Endothelial cell of umbilical vein (primary cell): ENCODE results near the gene MNS1. TPM values are rescaled to one million over a fixed set of nuclear protein-coding genes. Genes with fewer than 3 reads are reported as not detected.

ENCODE experiments used
- BruUV-seq: library from RNA; stranded (reverse); fragments of 400-500 nt; replicated peaks from 2 replicates; lab custom pipeline; 2021; lab: Mats Ljungman, UMichigan
- CTCF ChIA-PET: fragments of 300-600, 350-600 bp; sonication (Branson Sonifier 250); formaldehyde crosslinking; loops from one replicate; lab custom pipeline; 2021; ENCODE audit warnings: antibody characterized with exemption, inconsistent platforms; lab: Charles Lee
- POLR2A ChIA-PET: fragments of 300-600, 350-600 bp; sonication (Branson Sonifier 250); formaldehyde crosslinking; loops from one replicate; lab custom pipeline; 2021; ENCODE audit warnings: antibody characterized with exemption, inconsistent platforms; lab: Charles Lee
- DNase-seq: peaks from one replicate; pipeline ENCODE4 v3.0.0-alpha.2; 2011; ENCODE audit warnings: low read depth, low spot score
- FAIRE-seq: peaks from 2 replicates; lab custom pipeline; 2011; peaks lifted over from hg19 to GRCh38; lab: Jason Lieb, UNC
- H2AFZ ChIP-seq: 2 replicates; pipeline ENCODE4 v1.6.0; 2012; ENCODE audit warnings: low read depth, low read length, control low read depth, inconsistent platforms
- H3K27ac ChIP-seq: 2 replicates; pipeline ENCODE4 v1.5.1; 2011; ENCODE audit warnings: low read depth, mild to moderate bottlenecking, control low read depth, low read length, moderate library complexity; ENCODE audit not compliant: insufficient read depth
- H3K27me3 ChIP-seq, 2 experiments: 2 replicates each; pipeline versions ENCODE4 v1.6.0 to v1.6.1; 2011; ENCODE audit warnings: low read length in 2 of 2, mixed read lengths in 1 of 2; ENCODE audit not compliant: control insufficient read depth in 2 of 2, insufficient read depth in 2 of 2
- H3K36me3 ChIP-seq, 2 experiments: 2 replicates in 1 of 2; 3 replicates in 1 of 2; pipeline ENCODE4 v1.5.1; 2011; ENCODE audit warnings: low read length in 2 of 2, mild to moderate bottlenecking in 1 of 2, moderate library complexity in 1 of 2; ENCODE audit not compliant: control insufficient read depth in 2 of 2, insufficient read depth in 2 of 2; ENCODE audit errors: extremely low read depth in 1 of 2
- H3K4me1 ChIP-seq: 3 replicates; pipeline ENCODE4 v1.5.1; 2011; ENCODE audit warnings: mild to moderate bottlenecking, low read length; ENCODE audit not compliant: control insufficient read depth, insufficient read depth; ENCODE audit errors: extremely low read depth
- H3K4me2 ChIP-seq: 2 replicates; pipeline ENCODE4 v1.6.1; 2011; ENCODE audit warnings: low read length, control low read depth, mixed read lengths; ENCODE audit not compliant: insufficient read depth
- H3K4me3 ChIP-seq, 3 experiments: fragments of 200-600 bp in 1 of 3; sonication (generic), shearing (Covaris generic) in 1 of 3; replicated peaks in 1 of 3; 2 replicates each; pipeline ENCODE4 v1.5.1; 2011 to 2016; ENCODE audit warnings: control low read depth in 3 of 3, low read length in 3 of 3, mild to moderate bottlenecking in 2 of 3, inconsistent platforms in 1 of 3, low read depth in 1 of 3, moderate library complexity in 1 of 3; ENCODE audit not compliant: insufficient read depth in 1 of 3
- H3K79me2 ChIP-seq: 2 replicates; pipeline ENCODE4 v1.6.0; 2012; ENCODE audit warnings: low read length, inconsistent platforms; ENCODE audit not compliant: control insufficient read depth, insufficient read depth
- H3K9ac ChIP-seq: replicated peaks from 2 replicates; pipeline ENCODE3; 2011; ENCODE audit warnings: low read length, control low read depth; ENCODE audit not compliant: insufficient read depth; ENCODE audit errors: extremely low read depth
- H3K9me1 ChIP-seq: replicated peaks from 3 replicates; pipeline ENCODE4 v1.6.0; 2011; ENCODE audit warnings: mild to moderate bottlenecking, low read length; ENCODE audit not compliant: control insufficient read depth, insufficient read depth; ENCODE audit errors: extremely low read depth
- H3K9me3 ChIP-seq: replicated peaks from 2 replicates; pipeline ENCODE4 v1.5.1; 2012; ENCODE audit warnings: low read length, inconsistent platforms; ENCODE audit not compliant: control insufficient read depth, insufficient read depth
- H4K20me1 ChIP-seq: replicated peaks from 2 replicates; pipeline ENCODE3; 2011; ENCODE audit warnings: mild to moderate bottlenecking, low read length; ENCODE audit not compliant: control insufficient read depth, insufficient read depth; ENCODE audit errors: extremely low read depth
- EZH2 ChIP-seq: IDR thresholded peaks from 2 replicates; pipeline ENCODE4 v1.6.1; 2012; ENCODE audit warnings: borderline replicate concordance, low read depth, mild to moderate bottlenecking, moderate library complexity, low read length, inconsistent platforms; ENCODE audit not compliant: severe bottlenecking
- FOS ChIP-seq: IDR thresholded peaks from 2 replicates; pipeline ENCODE4 v1.6.1; 2011; ENCODE audit warnings: mild to moderate bottlenecking, low read length, moderate library complexity, borderline replicate concordance; ENCODE audit not compliant: insufficient read depth
- GATA2 ChIP-seq: IDR thresholded peaks from 2 replicates; pipeline ENCODE4 v1.7.0; 2011; ENCODE audit warnings: low read depth, mild to moderate bottlenecking, moderate library complexity, mixed read lengths, low read length; ENCODE audit not compliant: insufficient read length, insufficient read depth
- JUN ChIP-seq: IDR thresholded peaks from 2 replicates; pipeline ENCODE4 v1.6.1; 2011; ENCODE audit warnings: borderline replicate concordance, low read depth; ENCODE audit not compliant: insufficient read length, insufficient read depth
- MYC ChIP-seq: IDR thresholded peaks from one replicate; pipeline ENCODE4 v1.6.1; 2011; ENCODE audit warnings: mild to moderate bottlenecking, low read depth, low read length
- POLR2A ChIP-seq: IDR thresholded peaks from 2 replicates; pipeline ENCODE4 v1.6.1; 2012; ENCODE audit warnings: low read depth, mild to moderate bottlenecking, control low read depth, low read length
- POLR2AphosphoS5 ChIP-seq: IDR thresholded peaks from 2 replicates; pipeline ENCODE4 v1.6.1; 2012; ENCODE audit warnings: low read depth, mild to moderate bottlenecking, control low read depth, low read length, moderate library complexity; ENCODE audit not compliant: insufficient read depth
- dilution Hi-C: fragments of 300-500 bp; cut with MboI; formaldehyde crosslinking; loops from one replicate; pipeline ENCODE4 v1.15.0; 2019; ENCODE audit warnings: low sequenced_read_pairs; ENCODE audit not compliant: extremely low pct_ligation_motif_present
- intact Hi-C: fragments of 100-400 bp; cut with micrococcal nuclease; formaldehyde crosslinking; loops from one replicate; pipeline ENCODE4 v1.10.0; 2022
- polyA plus RNA-seq, 4 experiments: library from polyadenylated mRNA; depleted of rRNA in 3 of 4; stranded (reverse) in 3 of 4; unstranded in 1 of 4; fragments of >200 nt; gene quantifications; 2 replicates each; pipeline versions ENCODE4 v1.2.1 to v1.2.3, GENCODE V29; 2011 to 2012; ENCODE audit warnings: missing spikeins in 1 of 4
- total RNA-seq: library from RNA; stranded (reverse); gene quantifications from 2 replicates; pipeline ENCODE4 v1.2.3, GENCODE V29; 2021
- TF ChIP-seq, protein P1 (sequence below): IDR thresholded peaks from 2 replicates; pipeline ENCODE4 v1.6.1; 2011; ENCODE audit not compliant: insufficient read depth, insufficient read length
- TF ChIP-seq, protein P2 (sequence below), 2 donors: IDR thresholded peaks; 1 replicate in 1 of 2; 2 replicates in 1 of 2; pipeline ENCODE4 v1.5.1; 2011; ENCODE audit warnings: low read length in 2 of 2, mild to moderate bottlenecking in 2 of 2, moderate library complexity in 2 of 2, control low read depth in 1 of 2, inconsistent platforms in 1 of 2, low read depth in 1 of 2; ENCODE audit not compliant: insufficient read depth in 1 of 2; ENCODE audit errors: extremely low read depth in 1 of 2

The MNS1 gene
- total and polyA plus RNA-seq, 2 donors (not counting 3 experiments of a cell fraction or from before 2014, with no cell fraction given), result 0.25 to 2.6 TPM

DNA sequence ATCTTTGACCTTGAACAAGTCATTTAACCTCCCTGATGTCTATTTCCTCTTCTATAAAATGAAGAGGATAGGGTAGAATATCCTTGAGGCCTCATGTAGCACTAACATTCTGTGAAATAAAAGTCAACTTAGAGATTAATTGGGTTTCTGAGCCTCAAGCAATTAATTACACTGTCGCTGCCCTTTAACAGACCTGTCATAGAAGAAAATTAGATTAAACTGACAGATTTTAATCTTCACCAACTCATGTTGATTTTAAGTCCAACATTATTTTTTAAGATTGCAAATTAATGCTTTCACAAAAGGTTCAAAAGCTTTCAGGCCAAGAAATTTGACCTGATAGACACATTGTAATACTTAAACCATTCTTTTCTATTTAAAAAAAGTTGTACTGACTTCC is 8.1 kb upstream of the MNS1 start:
- no peak overlapping the region for H3K4me2 ChIP-seq
- H2AFZ ChIP-seq, result no peak overlapping the region
- no peak overlapping the region for H3K27ac ChIP-seq
- dilution Hi-C loops (no loop called here), intact Hi-C loops (no loop called here)
- peaks cover 18 to 34% of the 10 kb centered on the region in 2 experiments for H3K27me3 ChIP-seq
- H4K20me1 ChIP-seq, result no peaks in the 10 kb centered on the region
- no TSS peak for BruUV-seq
- no peak overlapping the region for H3K4me3 ChIP-seq
- H3K9me1 ChIP-seq, result no peaks in the 10 kb centered on the region
- TF ChIP-seq EZH2 (no peak), GATA2 (no peak), MYC (no peak), POLR2A (no peak), JUN (no peak), FOS (no peak), POLR2AphosphoS5 (no peak)
- TF ChIP-seq, protein P1, sequence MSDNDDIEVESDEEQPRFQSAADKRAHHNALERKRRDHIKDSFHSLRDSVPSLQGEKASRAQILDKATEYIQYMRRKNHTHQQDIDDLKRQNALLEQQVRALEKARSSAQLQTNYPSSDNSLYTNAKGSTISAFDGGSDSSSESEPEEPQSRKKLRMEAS, result no peak
- TF ChIP-seq, protein P2, sequence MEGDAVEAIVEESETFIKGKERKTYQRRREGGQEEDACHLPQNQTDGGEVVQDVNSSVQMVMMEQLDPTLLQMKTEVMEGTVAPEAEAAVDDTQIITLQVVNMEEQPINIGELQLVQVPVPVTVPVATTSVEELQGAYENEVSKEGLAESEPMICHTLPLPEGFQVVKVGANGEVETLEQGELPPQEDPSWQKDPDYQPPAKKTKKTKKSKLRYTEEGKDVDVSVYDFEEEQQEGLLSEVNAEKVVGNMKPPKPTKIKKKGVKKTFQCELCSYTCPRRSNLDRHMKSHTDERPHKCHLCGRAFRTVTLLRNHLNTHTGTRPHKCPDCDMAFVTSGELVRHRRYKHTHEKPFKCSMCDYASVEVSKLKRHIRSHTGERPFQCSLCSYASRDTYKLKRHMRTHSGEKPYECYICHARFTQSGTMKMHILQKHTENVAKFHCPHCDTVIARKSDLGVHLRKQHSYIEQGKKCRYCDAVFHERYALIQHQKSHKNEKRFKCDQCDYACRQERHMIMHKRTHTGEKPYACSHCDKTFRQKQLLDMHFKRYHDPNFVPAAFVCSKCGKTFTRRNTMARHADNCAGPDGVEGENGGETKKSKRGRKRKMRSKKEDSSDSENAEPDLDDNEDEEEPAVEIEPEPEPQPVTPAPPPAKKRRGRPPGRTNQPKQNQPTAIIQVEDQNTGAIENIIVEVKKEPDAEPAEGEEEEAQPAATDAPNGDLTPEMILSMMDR (IDR thresholded peaks at IDR 0.05; ENCODE audit: extremely low read depth in 1 of 2, insufficient read depth in 1 of 2, low read depth in 1 of 2, low read length in 2 of 2), result no peak
- ChIA-PET CTCF (interaction anchor here (1.1 kb wide), 1 partner anchor 18 kb away, joined by 3 read pairs; no protein-coding TSS in a partner anchor), POLR2A (no interaction called here)
- H3K9me3 ChIP-seq, result no peaks in the 10 kb centered on the region
- H3K9ac ChIP-seq, result no peak overlapping the region
- no peak for DNase-seq
- H3K36me3 ChIP-seq, result no peaks in the 10 kb centered on the region
- no peaks in the 10 kb centered on the region for H3K79me2 ChIP-seq
- FAIRE-seq, result no peak
- H3K4me1 ChIP-seq, result no peaks in the 10 kb centered on the region
